GM18907 (cell line): ENCODE results near the gene ELMO2.
A peak's percentile ranks its signal among the peaks of the same experiment; 100 is the strongest.

Experiments
- ATAC-seq: cut with Tn5 transposase; IDR thresholded peaks from one replicate; pipeline ENCODE4 v1.9.1; 2021; ENCODE audit warnings: mild to moderate bottlenecking, moderate library complexity; ENCODE audit not compliant: unreplicated experiment

The ELMO2 gene

GRCh38 chr20:46353500-46354206 lies 52.8 kb downstream of the ELMO2 start:
- ATAC-seq = no peak

GRCh38 chr20:46352370-46352938 lies 54.0 kb downstream of the ELMO2 start:
- ATAC-seq = no peak

GRCh38 chr20:46351357-46352058 lies 54.9 kb downstream of the ELMO2 start:
- no peak for ATAC-seq

- ATAC-seq = no peak
Measured at GRCh38 chr20:46350986-46351267, 55.5 kb downstream of the ELMO2 start.

- peak; percentile 62 for ATAC-seq
Measured at GRCh38 chr20:46350201-46350985, 56.0 kb downstream of the ELMO2 start.

GRCh38 chr20:46349742-46350056 lies 56.7 kb downstream of the ELMO2 start:
- no peak for ATAC-seq

GRCh38 chr20:46349035-46349741 lies 57.2 kb downstream of the ELMO2 start:
- no peak for ATAC-seq

- no peak for ATAC-seq
Measured at GRCh38 chr20:46347841-46348803, 58.3 kb downstream of the ELMO2 start.

GRCh38 chr20:46346770-46347169 lies 59.6 kb downstream of the ELMO2 start:
- no peak for ATAC-seq

GRCh38 chr20:46344488-46345162 lies 61.8 kb downstream of the ELMO2 start:
- no peak for ATAC-seq

- no peak for ATAC-seq
Measured at GRCh38 chr20:46343975-46344357, 62.4 kb downstream of the ELMO2 start.

GRCh38 chr20:46343348-46343974 lies 63.0 kb downstream of the ELMO2 start:
- ATAC-seq = no peak

GRCh38 chr20:46342451-46343347 lies 63.7 kb downstream of the ELMO2 start:
- ATAC-seq = no peak

- no peak for ATAC-seq
Measured at GRCh38 chr20:46342010-46342378, 64.4 kb downstream of the ELMO2 start.

- ATAC-seq = no peak
Measured at GRCh38 chr20:46341074-46342009, 65.1 kb downstream of the ELMO2 start.

GRCh38 chr20:46339037-46339436 lies 67.4 kb downstream of the ELMO2 start:
- ATAC-seq = no peak

GRCh38 chr20:46336735-46337134 lies 69.7 kb downstream of the ELMO2 start:
- no peak for ATAC-seq
